Ishikawa (cell line): Measurements from ENCODE around the gene LOXL4.

Experiments used
- CEBPB ChIP-seq: IDR thresholded peaks from 2 replicates; pipeline ENCODE4 v1.6.1; 2012
- CREB1 ChIP-seq: IDR thresholded peaks from 2 replicates; pipeline ENCODE4 v1.6.1; 2012; ENCODE audit warnings: low read depth
- EGR1 ChIP-seq: IDR thresholded peaks from 2 replicates; pipeline ENCODE4 v1.6.1; 2012
- EP300 ChIP-seq: IDR thresholded peaks from 2 replicates; pipeline ENCODE4 v1.6.1; 2012; ENCODE audit warnings: borderline replicate concordance
- FOXM1 ChIP-seq: IDR thresholded peaks from 2 replicates; pipeline ENCODE4 v1.6.1; 2012; ENCODE audit warnings: low read depth, borderline replicate concordance
- MAX ChIP-seq: IDR thresholded peaks from 2 replicates; pipeline ENCODE4 v1.6.1; 2012
- NFIC ChIP-seq: IDR thresholded peaks from 2 replicates; pipeline ENCODE4 v1.6.1; 2012
- RAD21 ChIP-seq: IDR thresholded peaks from 2 replicates; pipeline ENCODE4 v1.6.1; 2012; ENCODE audit warnings: low read depth
- REST ChIP-seq: IDR thresholded peaks from 2 replicates; pipeline ENCODE4 v1.6.1; 2012; ENCODE audit warnings: low read depth, mild to moderate bottlenecking
- TAF1 ChIP-seq: IDR thresholded peaks from 2 replicates; pipeline ENCODE4 v1.6.1; 2012; ENCODE audit warnings: low read depth, mild to moderate bottlenecking
- TCF12 ChIP-seq: IDR thresholded peaks from 2 replicates; pipeline ENCODE4 v1.6.1; 2012; ENCODE audit warnings: low read depth
- TEAD4 ChIP-seq: IDR thresholded peaks from 2 replicates; pipeline ENCODE4 v1.6.1; 2012
- USF1 ChIP-seq: IDR thresholded peaks from 2 replicates; pipeline ENCODE4 v1.6.1; 2012
- ZBTB7A ChIP-seq: IDR thresholded peaks from 2 replicates; pipeline ENCODE4 v1.6.1; 2012; ENCODE audit warnings: low read depth

LOXL4 gene

GRCh38 chr10:98255146-98255877 lies 12.7 kb downstream of the LOXL4 start:
- no peak for TF ChIP-seq EP300
- TF ChIP-seq FOXM1 = no peak
- TF ChIP-seq REST = no peak
- TF ChIP-seq RAD21 = no peak
- TF ChIP-seq CEBPB = no peak
- no peak for TF ChIP-seq NFIC
- TF ChIP-seq MAX = no peak
- no peak for TF ChIP-seq TCF12
- no peak for TF ChIP-seq EGR1
- TF ChIP-seq ZBTB7A = no peak

GRCh38 chr10:98254234-98254974 lies 13.6 kb downstream of the LOXL4 start:
- no peak for TF ChIP-seq ZBTB7A
- TF ChIP-seq NFIC = peak; percentile 51; the same call in 1 of the 2 replicates

GRCh38 chr10:98253499-98253898 lies 14.5 kb downstream of the LOXL4 start:
- TF ChIP-seq MAX (peak; percentile 52), TCF12 (peak; percentile 63; the same call in 1 of the 2 replicates), NFIC (peak; percentile 45), TEAD4 (0 out of 2 replicates have a peak, but pooled peaks have one; percentile 3), TAF1 (no peak), USF1 (peak; percentile 61; the same call in 1 of the 2 replicates)

GRCh38 chr10:98252464-98252863 lies 15.5 kb downstream of the LOXL4 start:
- TF ChIP-seq RAD21 (no peak), FOXM1 (no peak), TAF1 (no peak), CREB1 (no peak), REST (no peak), ZBTB7A (no peak), CEBPB (no peak), TEAD4 (no peak), EP300 (no peak), USF1 (no peak)

GRCh38 chr10:98251399-98251798 lies 16.6 kb downstream of the LOXL4 start:
- no peak for TF ChIP-seq ZBTB7A
- TF ChIP-seq FOXM1 = no peak
- TF ChIP-seq MAX = no peak
- no peak for TF ChIP-seq CREB1
- TF ChIP-seq TAF1 = no peak
- no peak for TF ChIP-seq CEBPB
- TF ChIP-seq RAD21 = no peak
- no peak for TF ChIP-seq EP300
- no peak for TF ChIP-seq REST
- no peak for TF ChIP-seq USF1
